Stomach (tissue), 9 donors: ENCODE results near the gene CXCR3. TPM values are rescaled to one million over a fixed set of nuclear protein-coding genes. Genes with fewer than 3 reads are reported as not detected.

Experiments
- DNase-seq, 2 donors: peaks; one replicate each; pipeline versions ENCODE4 v3.0.0 to v3.0.0-alpha.2; 2013 to 2019
- H3K27ac ChIP-seq, 5 donors: fragments of 200-600 bp in 4 of 5; sonication (generic) in 4 of 5; one replicate each; pipeline ENCODE4 v1.5.1; 2013 to 2019; ENCODE audit warnings: mild to moderate bottlenecking in 1 of 5, moderate library complexity in 1 of 5
- H3K27me3 ChIP-seq, 3 donors: fragments of 200-600 bp; sonication (generic); one replicate each; pipeline ENCODE4 v1.5.1; 2017 to 2019; ENCODE audit warnings: mixed run types in 1 of 3
- H3K36me3 ChIP-seq, 4 donors: fragments of 200-600 bp; sonication (generic); 1 replicate in 3 of 4; 2 replicates in 1 of 4; pipeline ENCODE4 v1.5.1; 2016 to 2019
- H3K4me1 ChIP-seq, 4 donors: fragments of 200-600 bp; sonication (generic); one replicate each; pipeline ENCODE4 v1.5.1; 2016 to 2019
- H3K4me3 ChIP-seq, 4 donors: fragments of 200-600 bp; sonication (generic) in 3 of 4; one replicate each; pipeline ENCODE4 v1.5.1; 2016 to 2019; ENCODE audit warnings: mild to moderate bottlenecking in 1 of 4
- H3K9me3 ChIP-seq, 4 donors: fragments of 200-600 bp; sonication (generic); one replicate each; pipeline ENCODE4 v1.5.1; 2016 to 2019
- CTCF ChIP-seq, 7 experiments: fragments of 450-650 bp in 4 of 7; fragments of 200-600 bp in 3 of 7; sonication (generic) in 3 of 7; IDR thresholded peaks; one replicate each; pipeline ENCODE4 v1.5.1; 2016 to 2019; ENCODE audit warnings: antibody characterized with exemption in 7 of 7, control low read depth in 2 of 7, mild to moderate bottlenecking in 1 of 7
- EP300 ChIP-seq: sonication (generic); formaldehyde crosslinking; IDR thresholded peaks from one replicate; pipeline ENCODE4 v1.6.1; 2017; ENCODE audit warnings: antibody characterized with exemption
- POLR2A ChIP-seq, 4 donors: fragments of 450-650 bp; IDR thresholded peaks; one replicate each; pipeline ENCODE4 v1.6.1; 2016; ENCODE audit warnings: antibody characterized with exemption in 4 of 4, control low read depth in 2 of 4, mild to moderate bottlenecking in 1 of 4, moderate library complexity in 1 of 4
- POLR2AphosphoS5 ChIP-seq, 3 donors: sonication (generic); formaldehyde crosslinking; IDR thresholded peaks; one replicate each; pipeline ENCODE4 v1.6.1; 2016; ENCODE audit warnings: antibody characterized with exemption in 3 of 3
- WGBS, 5 donors: extraction: QIAGEN DNeasy Blood & Tissue Kit in 3 of 5; methylation state at CpG; one replicate each; pipeline versions ENCODE4 v1.1.5 to v1.1.7; 2013 to 2018; 5-methylcytosine and 5-hydroxymethylcytosine counted together
- intact Hi-C: fragments of 100-400 bp; cut with DNase I; formaldehyde crosslinking; loops from one replicate; pipeline ENCODE4 v1.15.1; 2023; ENCODE audit warnings: low total_unique reads
- polyA plus RNA-seq, 3 donors: library from polyadenylated mRNA; stranded (reverse); fragments of 200-250 nt; gene quantifications; one replicate each; pipeline ENCODE4 v1.2.3, GENCODE V29; 2013
- total RNA-seq, 5 donors: library from RNA; depleted of rRNA; stranded (reverse); fragments of >200 nt; gene quantifications; one replicate each; pipeline versions ENCODE4 v1.1.0 to v1.2.3, GENCODE V29; 2014 to 2016
- donor health status: healthy with polysubstance abuse.
- donor health status: Bipolar disorder and iron deficiency.
- donor health status: healthy.

The CXCR3 gene
- total and polyA plus RNA-seq, 8 donors = 0.19 to 1.5 (median 0.28) TPM; not detected in 5

DNA sequence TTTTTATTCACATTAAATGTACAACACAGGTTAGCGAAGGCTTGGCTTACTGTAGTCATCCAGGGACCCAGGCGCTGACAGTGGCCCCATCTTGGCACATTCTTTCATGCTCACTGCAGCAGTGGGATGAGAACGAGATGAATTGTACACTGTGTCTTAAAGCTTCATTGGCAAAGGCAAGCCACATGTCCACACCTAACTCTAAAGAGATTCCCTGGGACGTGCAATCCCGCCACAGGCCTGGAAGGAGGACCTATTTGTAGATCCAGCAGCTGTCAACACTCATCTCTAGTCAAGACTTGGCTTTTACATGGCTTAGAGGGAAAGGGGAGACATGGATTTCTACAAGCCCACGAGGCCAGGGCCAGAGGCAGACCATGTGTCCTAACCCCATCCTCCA lies 16.1 kb upstream of the CXCR3 start:
- WGBS, 5 donors = 75 to 92% (median 86%) methylated on average over 5 to 6 of the region's 6 CpGs
- no peak for DNase-seq
- H3K9me3 ChIP-seq = no peaks in the 10 kb centered on the region
- TF ChIP-seq CTCF (IDR thresholded peaks at IDR 0.05) (no peak), POLR2AphosphoS5 (IDR thresholded peaks at IDR 0.05) (no peak), POLR2A (IDR thresholded peaks at IDR 0.05) (no peak), EP300 (no peak)
- H3K4me3 ChIP-seq = no peak overlapping the region
- intact Hi-C loops = no loop called here
- H3K27me3 ChIP-seq = no peaks in the 10 kb centered on the region
- no peak overlapping the region for H3K27ac ChIP-seq
- peaks cover 0 to 18% (median 0%) of the 10 kb centered on the region in 4 donors for H3K4me1 ChIP-seq
- no peaks in the 10 kb centered on the region for H3K36me3 ChIP-seq

DNA sequence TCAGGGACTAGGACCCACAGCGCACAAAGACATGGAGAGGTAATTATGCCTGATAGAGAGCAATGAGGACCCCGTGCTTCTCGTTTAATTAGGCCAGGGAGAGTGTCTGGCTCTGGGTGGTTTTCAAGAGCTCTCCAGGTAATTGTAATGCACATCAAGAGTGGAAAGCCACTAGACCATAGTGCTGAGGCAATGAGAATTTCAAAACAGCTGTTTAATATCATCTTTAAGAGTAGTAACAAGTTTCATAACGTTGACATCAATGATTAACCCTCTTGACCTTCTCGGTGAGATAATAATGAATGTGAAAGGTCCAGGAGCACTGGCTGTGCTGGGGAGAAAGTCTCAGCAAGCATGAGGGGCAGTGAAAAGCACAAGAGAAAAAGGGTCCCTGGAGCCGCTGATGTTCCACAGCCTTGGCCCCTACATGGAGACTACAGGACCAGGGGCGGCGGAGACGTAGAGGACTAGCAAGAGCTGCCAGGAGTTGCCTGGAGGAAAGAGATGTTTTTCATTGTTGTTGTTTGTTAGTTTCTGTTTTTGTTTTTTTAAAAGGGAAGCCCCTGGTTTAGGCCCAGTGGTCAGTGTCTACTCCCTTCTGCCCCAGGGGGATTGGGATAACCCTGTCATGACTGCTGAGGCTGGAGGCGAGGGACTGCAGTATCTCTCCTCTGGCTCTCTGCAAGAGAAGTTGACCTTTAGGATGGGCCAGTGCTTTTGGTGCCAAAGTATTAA lies 14.8 kb upstream of the CXCR3 start:
- Histone ChIP-seq H3K27me3 (no peaks in the 10 kb centered on the region), H3K36me3 (no peaks in the 10 kb centered on the region), H3K4me3 (no peak overlapping the region), H3K9me3 (no peaks in the 10 kb centered on the region), H3K27ac (no peak overlapping the region), H3K4me1 (peaks cover 0 to 15% (median 0%) of the 10 kb centered on the region in 4 donors)
- 77 to 90% (median 83%) methylated on average over 10 of the region's 10 CpGs for WGBS, 5 donors
- intact Hi-C loops = no loop called here
- TF ChIP-seq EP300 = no peak
- no peak for TF ChIP-seq POLR2AphosphoS5 (IDR thresholded peaks at IDR 0.05)
- TF ChIP-seq POLR2A (IDR thresholded peaks at IDR 0.05) = no peak
- no peak for TF ChIP-seq CTCF (IDR thresholded peaks at IDR 0.05)
- DNase-seq = no peak

- Histone ChIP-seq H3K9me3 (no peaks in the 10 kb centered on the region), H3K27me3 (no peaks in the 10 kb centered on the region), H3K27ac (no peak overlapping the region), H3K4me1 (no peaks in the 10 kb centered on the region), H3K36me3 (no peaks in the 10 kb centered on the region), H3K4me3 (no peak overlapping the region)
- intact Hi-C loops = no loop called here
- TF ChIP-seq POLR2AphosphoS5 (IDR thresholded peaks at IDR 0.05) (no peak), EP300 (no peak), POLR2A (IDR thresholded peaks at IDR 0.05) (no peak), CTCF (IDR thresholded peaks at IDR 0.05) (no peak)
- 68 to 89% (median 75%) methylated on average over 2 of the region's 2 CpGs for WGBS, 5 donors
- no peak for DNase-seq
Measured at GRCh38 chrX:71629467-71629866, 11.2 kb upstream of the CXCR3 start.

GRCh38 chrX:71627588-71628404 lies 9.5 kb upstream of the CXCR3 start:
- no peak overlapping the region for H3K27ac ChIP-seq
- H3K9me3 ChIP-seq = no peaks in the 10 kb centered on the region
- H3K4me1 ChIP-seq = peaks cover 5 to 10% (median 10%) of the 10 kb centered on the region in 4 donors
- TF ChIP-seq CTCF (IDR thresholded peaks at IDR 0.05) = no peak
- TF ChIP-seq EP300 = no peak
- TF ChIP-seq POLR2A (IDR thresholded peaks at IDR 0.05) = no peak
- no peak for TF ChIP-seq POLR2AphosphoS5 (IDR thresholded peaks at IDR 0.05)
- H3K27me3 ChIP-seq = no peaks in the 10 kb centered on the region
- WGBS, 5 donors = 77 to 84% (median 83%) methylated on average over 12 to 14 of the region's 14 CpGs
- DNase-seq = no peak
- no peak overlapping the region for H3K4me3 ChIP-seq
- intact Hi-C loops = no loop called here
- no peaks in the 10 kb centered on the region for H3K36me3 ChIP-seq
